Measurements from ENCODE around the gene SYDE1. TPM values are rescaled to one million over a fixed set of nuclear protein-coding genes. Genes with fewer than 3 reads are reported as not detected.

SYDE1 gene
- total and polyA plus RNA-seq, 7 donors: 1.2 to 39.9 (median 29.6) TPM

GRCh38 chr19:15101479-15102082, 5.6 kb upstream of the SYDE1 start:
- intact Hi-C loops (cut with DNase I): no loop called here
- TF ChIP-seq POLR2AphosphoS5 (IDR thresholded peaks at IDR 0.05) (no peak), EP300 (IDR thresholded peaks at IDR 0.05) (no peak), POLR2A (IDR thresholded peaks at IDR 0.05) (no peak)
- TF ChIP-seq, protein P1, sequence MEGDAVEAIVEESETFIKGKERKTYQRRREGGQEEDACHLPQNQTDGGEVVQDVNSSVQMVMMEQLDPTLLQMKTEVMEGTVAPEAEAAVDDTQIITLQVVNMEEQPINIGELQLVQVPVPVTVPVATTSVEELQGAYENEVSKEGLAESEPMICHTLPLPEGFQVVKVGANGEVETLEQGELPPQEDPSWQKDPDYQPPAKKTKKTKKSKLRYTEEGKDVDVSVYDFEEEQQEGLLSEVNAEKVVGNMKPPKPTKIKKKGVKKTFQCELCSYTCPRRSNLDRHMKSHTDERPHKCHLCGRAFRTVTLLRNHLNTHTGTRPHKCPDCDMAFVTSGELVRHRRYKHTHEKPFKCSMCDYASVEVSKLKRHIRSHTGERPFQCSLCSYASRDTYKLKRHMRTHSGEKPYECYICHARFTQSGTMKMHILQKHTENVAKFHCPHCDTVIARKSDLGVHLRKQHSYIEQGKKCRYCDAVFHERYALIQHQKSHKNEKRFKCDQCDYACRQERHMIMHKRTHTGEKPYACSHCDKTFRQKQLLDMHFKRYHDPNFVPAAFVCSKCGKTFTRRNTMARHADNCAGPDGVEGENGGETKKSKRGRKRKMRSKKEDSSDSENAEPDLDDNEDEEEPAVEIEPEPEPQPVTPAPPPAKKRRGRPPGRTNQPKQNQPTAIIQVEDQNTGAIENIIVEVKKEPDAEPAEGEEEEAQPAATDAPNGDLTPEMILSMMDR (IDR thresholded peaks at IDR 0.05): peak; percentile 19 to 66 (median 42)
- Histone ChIP-seq H3K4me1 (peaks cover 0 to 3% (median 0%) of the 10 kb centered on the region in 4 donors), H3K36me3 (no peaks in the 10 kb centered on the region), H3K9me3 (peaks cover 3 to 8% (median 4%) of the 10 kb centered on the region in 4 donors), H3K4me3 (no peak overlapping the region), H3K27me3 (no peaks in the 10 kb centered on the region), H3K27ac (no peak overlapping the region)
- no peak for DNase-seq
- WGBS, 2 donors: 52 to 60% methylated on average over 3 of the region's 3 CpGs

DNA sequence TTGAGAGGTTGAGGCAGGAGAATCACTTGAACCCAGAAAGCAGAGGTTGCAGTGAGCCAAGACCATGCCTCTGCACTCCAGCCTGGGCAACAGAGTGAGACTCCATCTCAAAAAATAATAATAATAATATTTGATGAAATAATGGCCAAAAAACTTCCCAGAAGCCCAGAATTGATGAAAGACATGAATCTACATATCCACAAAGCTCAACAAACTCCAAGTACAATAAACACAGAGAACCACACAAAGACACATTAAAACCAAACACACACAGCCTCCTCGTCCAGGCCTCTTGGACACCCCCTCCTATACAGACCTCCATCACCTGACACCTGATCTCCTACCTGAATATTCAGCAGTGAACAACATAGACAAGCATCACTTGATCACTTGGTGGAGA, 3.2 kb upstream of the SYDE1 start:
- Histone ChIP-seq H3K9me3 (peaks cover 3 to 8% (median 4%) of the 10 kb centered on the region in 4 donors), H3K4me1 (peaks cover 0 to 18% (median 16%) of the 10 kb centered on the region in 4 donors), H3K27me3 (no peaks in the 10 kb centered on the region), H3K36me3 (peaks cover 0 to 2% (median under 1%) of the 10 kb centered on the region in 4 donors), H3K27ac (no peak overlapping the region), H3K4me3 (no peak overlapping the region)
- no peak for TF ChIP-seq POLR2A (IDR thresholded peaks at IDR 0.05)
- no peak for TF ChIP-seq POLR2AphosphoS5 (IDR thresholded peaks at IDR 0.05)
- TF ChIP-seq, protein P1 (IDR thresholded peaks at IDR 0.05): no peak
- no peak for TF ChIP-seq EP300 (IDR thresholded peaks at IDR 0.05)
- WGBS, 2 donors: 70 to 79% methylated on average over 1 of the region's 1 CpG
- intact Hi-C loops (cut with DNase I): no loop called here
- no peak for DNase-seq

DNA sequence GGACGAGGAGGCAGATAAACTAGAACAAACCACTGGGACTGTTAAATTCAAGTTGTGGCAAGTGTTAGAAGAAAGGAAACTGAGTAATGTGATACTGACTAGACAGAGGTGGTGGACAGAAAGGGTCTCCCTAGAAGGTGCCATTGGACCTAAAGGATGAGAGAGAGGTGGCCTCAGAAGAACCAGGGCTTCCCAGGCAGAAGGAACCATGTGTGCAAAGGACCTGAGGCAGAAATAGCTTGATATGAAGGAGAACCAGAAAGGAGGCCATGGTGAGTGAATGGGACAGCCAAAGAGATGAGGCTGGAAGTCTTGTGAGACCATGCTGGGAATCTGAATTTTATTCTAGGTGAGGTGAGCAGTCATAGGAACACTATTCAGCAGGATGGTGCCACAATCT, 2.8 kb upstream of the SYDE1 start:
- intact Hi-C loops (cut with DNase I): no loop called here
- peaks cover 0 to 21% (median 18%) of the 10 kb centered on the region in 4 donors for H3K4me1 ChIP-seq
- no peaks in the 10 kb centered on the region for H3K27me3 ChIP-seq
- DNase-seq: no peak
- H3K27ac ChIP-seq: no peak overlapping the region
- H3K36me3 ChIP-seq: peaks cover 0 to 6% (median 3%) of the 10 kb centered on the region in 4 donors
- peaks cover 3 to 8% (median 4%) of the 10 kb centered on the region in 4 donors for H3K9me3 ChIP-seq
- WGBS, 2 donors: 78 to 80% methylated on average over 1 of the region's 1 CpG
- TF ChIP-seq POLR2AphosphoS5 (IDR thresholded peaks at IDR 0.05): no peak
- TF ChIP-seq EP300 (IDR thresholded peaks at IDR 0.05): no peak
- TF ChIP-seq POLR2A (IDR thresholded peaks at IDR 0.05): no peak
- TF ChIP-seq, protein P1 (IDR thresholded peaks at IDR 0.05): no peak
- no peak overlapping the region for H3K4me3 ChIP-seq

- intact Hi-C loops (cut with DNase I): loop anchor here (5.0 kb wide), 3 partner anchors 47 to 347 kb away; no protein-coding TSS in a partner anchor
- 89 to 94% methylated on average over 3 of the region's 3 CpGs for WGBS, 2 donors
- no peak for TF ChIP-seq EP300 (IDR thresholded peaks at IDR 0.05)
- TF ChIP-seq POLR2AphosphoS5 (IDR thresholded peaks at IDR 0.05): no peak
- TF ChIP-seq POLR2A (IDR thresholded peaks at IDR 0.05): no peak
- TF ChIP-seq, protein P1 (IDR thresholded peaks at IDR 0.05): no peak
- H3K4me3 ChIP-seq: no peak overlapping the region
- H3K36me3 ChIP-seq: peaks cover 5 to 13% (median 8%) of the 10 kb centered on the region in 4 donors
- no peak overlapping the region for H3K27ac ChIP-seq
- no peaks in the 10 kb centered on the region for H3K27me3 ChIP-seq
- H3K9me3 ChIP-seq: peaks cover 3 to 8% (median 4%) of the 10 kb centered on the region in 4 donors
- no peak for DNase-seq
- peaks cover 0 to 21% (median 18%) of the 10 kb centered on the region in 4 donors for H3K4me1 ChIP-seq
Observed at GRCh38 chr19:15105044-15105443, 2.2 kb upstream of the SYDE1 start.

Measured in sigmoid colon (tissue), 7 donors.